ENCODE results near the gene GPR161. TPM values are rescaled to one million over a fixed set of nuclear protein-coding genes. Genes with fewer than 3 reads are reported as not detected.
A peak's percentile ranks its signal among the peaks of the same experiment; 100 is the strongest.

The GPR161 gene
- total RNA-seq, 1 donor = 13.8 TPM

- Histone ChIP-seq H3K27me3 (ENCODE audit: insufficient read depth, low read length) (no peaks in the 10 kb centered on the region), H3K4me2 (ENCODE audit: insufficient read depth, low read length) (no peak overlapping the region), H3K4me3 (ENCODE audit: insufficient read depth, low read length) (no peak overlapping the region), H3K36me3 (ENCODE audit: insufficient read depth, low read length) (no peaks in the 10 kb centered on the region), H3K79me2 (ENCODE audit: insufficient read depth, low read length) (no peaks in the 10 kb centered on the region), H3K9me3 (ENCODE audit: low read depth, low read length) (no peaks in the 10 kb centered on the region), H3K27ac (ENCODE audit: low read depth, low read length) (no peak overlapping the region), H4K20me1 (ENCODE audit: insufficient read depth, low read length) (no peaks in the 10 kb centered on the region), H3K4me1 (ENCODE audit: insufficient read depth, low read length) (no peaks in the 10 kb centered on the region), H2AFZ (ENCODE audit: low read length) (no peak overlapping the region)
- no peak for DNase-seq (ENCODE audit: insufficient read length, low spot score, missing footprints)
- TF ChIP-seq CTCF (IDR thresholded peaks at IDR 0.05; ENCODE audit: extremely low read depth, low read depth, low read length) = no peak
These were observed 41.3 kb downstream of the GPR161 start for GRCh38 chr1:168095476-168095875.

- no peaks in the 10 kb centered on the region for H3K9me3 ChIP-seq (ENCODE audit: low read depth, low read length)
- H3K79me2 ChIP-seq (ENCODE audit: insufficient read depth, low read length) = no peaks in the 10 kb centered on the region
- no peak overlapping the region for H3K27ac ChIP-seq (ENCODE audit: low read depth, low read length)
- H2AFZ ChIP-seq (ENCODE audit: low read length) = no peak overlapping the region
- H3K4me1 ChIP-seq (ENCODE audit: insufficient read depth, low read length) = peaks cover 7% of the 10 kb centered on the region
- no peak overlapping the region for H3K4me2 ChIP-seq (ENCODE audit: insufficient read depth, low read length)
- H4K20me1 ChIP-seq (ENCODE audit: insufficient read depth, low read length) = no peaks in the 10 kb centered on the region
- no peaks in the 10 kb centered on the region for H3K27me3 ChIP-seq (ENCODE audit: insufficient read depth, low read length)
- H3K4me3 ChIP-seq (ENCODE audit: insufficient read depth, low read length) = no peak overlapping the region
- no peaks in the 10 kb centered on the region for H3K36me3 ChIP-seq (ENCODE audit: insufficient read depth, low read length)
- no peak for DNase-seq (ENCODE audit: insufficient read length, low spot score, missing footprints)
- TF ChIP-seq CTCF (IDR thresholded peaks at IDR 0.05; ENCODE audit: extremely low read depth, low read depth, low read length) = no peak
These were observed 43.1 kb downstream of the GPR161 start for GRCh38 chr1:168093616-168094015.

- no peaks in the 10 kb centered on the region for H4K20me1 ChIP-seq (ENCODE audit: insufficient read depth, low read length)
- TF ChIP-seq CTCF (IDR thresholded peaks at IDR 0.05; ENCODE audit: extremely low read depth, low read depth, low read length) = peak; percentile 40
- H3K9me3 ChIP-seq (ENCODE audit: low read depth, low read length) = no peaks in the 10 kb centered on the region
- no peaks in the 10 kb centered on the region for H3K27me3 ChIP-seq (ENCODE audit: insufficient read depth, low read length)
- H2AFZ ChIP-seq (ENCODE audit: low read length) = no peak overlapping the region
- H3K4me3 ChIP-seq (ENCODE audit: insufficient read depth, low read length) = no peak overlapping the region
- DNase-seq (ENCODE audit: insufficient read length, low spot score, missing footprints) = no peak
- no peaks in the 10 kb centered on the region for H3K36me3 ChIP-seq (ENCODE audit: insufficient read depth, low read length)
- H3K79me2 ChIP-seq (ENCODE audit: insufficient read depth, low read length) = no peaks in the 10 kb centered on the region
- H3K4me2 ChIP-seq (ENCODE audit: insufficient read depth, low read length) = no peak overlapping the region
- H3K27ac ChIP-seq (ENCODE audit: low read depth, low read length) = no peak overlapping the region
- peaks cover 7% of the 10 kb centered on the region for H3K4me1 ChIP-seq (ENCODE audit: insufficient read depth, low read length)
These were observed 44.0 kb downstream of the GPR161 start for GRCh38 chr1:168092566-168093355.

GRCh38 chr1:168091720-168092550 is 44.8 kb downstream of the GPR161 start:
- no peak for DNase-seq (ENCODE audit: insufficient read length, low spot score, missing footprints)
- Histone ChIP-seq H3K4me1 (ENCODE audit: insufficient read depth, low read length) (peaks cover 7% of the 10 kb centered on the region), H4K20me1 (ENCODE audit: insufficient read depth, low read length) (no peaks in the 10 kb centered on the region), H3K27ac (ENCODE audit: low read depth, low read length) (no peak overlapping the region), H3K4me3 (ENCODE audit: insufficient read depth, low read length) (no peak overlapping the region), H3K79me2 (ENCODE audit: insufficient read depth, low read length) (no peaks in the 10 kb centered on the region), H3K4me2 (ENCODE audit: insufficient read depth, low read length) (no peak overlapping the region), H3K27me3 (ENCODE audit: insufficient read depth, low read length) (no peaks in the 10 kb centered on the region), H3K9me3 (ENCODE audit: low read depth, low read length) (no peaks in the 10 kb centered on the region), H3K36me3 (ENCODE audit: insufficient read depth, low read length) (no peaks in the 10 kb centered on the region), H2AFZ (ENCODE audit: low read length) (no peak overlapping the region)
- no peak for TF ChIP-seq CTCF (IDR thresholded peaks at IDR 0.05; ENCODE audit: extremely low read depth, low read depth, low read length)

Data from osteoblast (primary cell).